HL-60 (cell line): ENCODE data around the gene MACROD2.

ENCODE experiments used
- DNase-seq, 2 experiments: peaks; one replicate each; pipeline ENCODE4 v3.0.0-alpha.2; 2010 to 2020; ENCODE audit warnings: low read depth in 1 of 2, low spot score in 1 of 2
- H3K27ac ChIP-seq: fragments of 250-450 bp; sonication (Bioruptor Pico); replicated peaks from 2 replicates; pipeline ENCODE4 v1.5.1; 2020; ENCODE audit warnings: mild to moderate bottlenecking, moderate library complexity
- H3K27me3 ChIP-seq: fragments of 250-450 bp; sonication (Bioruptor Pico); 2 replicates; pipeline ENCODE4 v1.5.1; 2021; ENCODE audit warnings: mild to moderate bottlenecking, moderate library complexity; ENCODE audit not compliant: insufficient read depth, poor library complexity, severe bottlenecking
- H3K4me3 ChIP-seq: replicated peaks from 2 replicates; pipeline ENCODE4 v1.5.1; 2011; ENCODE audit warnings: mild to moderate bottlenecking, control low read depth, low read length; ENCODE audit not compliant: insufficient read depth
- GABPA ChIP-seq: IDR thresholded peaks from 2 replicates; pipeline ENCODE4 v1.6.1; 2012; ENCODE audit warnings: low read depth
- POLR2AphosphoS5 ChIP-seq: IDR thresholded peaks from 2 replicates; pipeline ENCODE4 v1.6.1; 2012; ENCODE audit warnings: low read depth
- SPI1 ChIP-seq: IDR thresholded peaks from 2 replicates; pipeline ENCODE4 v1.6.1; 2012; ENCODE audit warnings: low read depth, mild to moderate bottlenecking, borderline replicate concordance
- TF ChIP-seq, protein P1 (sequence below): IDR thresholded peaks from 2 replicates; pipeline ENCODE4 v1.6.1; 2012; ENCODE audit warnings: low read depth; ENCODE audit not compliant: insufficient replicate concordance
- TF ChIP-seq, protein P2 (sequence below): IDR thresholded peaks from one replicate; pipeline ENCODE4 v1.5.1; 2011; ENCODE audit warnings: low read length, control low read depth, inconsistent platforms; ENCODE audit not compliant: insufficient read depth

Gene MACROD2

GRCh38 chr20:14632906-14633305, 637.6 kb downstream of the MACROD2 start:
- peak; percentile 6 to 80 for DNase-seq
- TF ChIP-seq, protein P1, sequence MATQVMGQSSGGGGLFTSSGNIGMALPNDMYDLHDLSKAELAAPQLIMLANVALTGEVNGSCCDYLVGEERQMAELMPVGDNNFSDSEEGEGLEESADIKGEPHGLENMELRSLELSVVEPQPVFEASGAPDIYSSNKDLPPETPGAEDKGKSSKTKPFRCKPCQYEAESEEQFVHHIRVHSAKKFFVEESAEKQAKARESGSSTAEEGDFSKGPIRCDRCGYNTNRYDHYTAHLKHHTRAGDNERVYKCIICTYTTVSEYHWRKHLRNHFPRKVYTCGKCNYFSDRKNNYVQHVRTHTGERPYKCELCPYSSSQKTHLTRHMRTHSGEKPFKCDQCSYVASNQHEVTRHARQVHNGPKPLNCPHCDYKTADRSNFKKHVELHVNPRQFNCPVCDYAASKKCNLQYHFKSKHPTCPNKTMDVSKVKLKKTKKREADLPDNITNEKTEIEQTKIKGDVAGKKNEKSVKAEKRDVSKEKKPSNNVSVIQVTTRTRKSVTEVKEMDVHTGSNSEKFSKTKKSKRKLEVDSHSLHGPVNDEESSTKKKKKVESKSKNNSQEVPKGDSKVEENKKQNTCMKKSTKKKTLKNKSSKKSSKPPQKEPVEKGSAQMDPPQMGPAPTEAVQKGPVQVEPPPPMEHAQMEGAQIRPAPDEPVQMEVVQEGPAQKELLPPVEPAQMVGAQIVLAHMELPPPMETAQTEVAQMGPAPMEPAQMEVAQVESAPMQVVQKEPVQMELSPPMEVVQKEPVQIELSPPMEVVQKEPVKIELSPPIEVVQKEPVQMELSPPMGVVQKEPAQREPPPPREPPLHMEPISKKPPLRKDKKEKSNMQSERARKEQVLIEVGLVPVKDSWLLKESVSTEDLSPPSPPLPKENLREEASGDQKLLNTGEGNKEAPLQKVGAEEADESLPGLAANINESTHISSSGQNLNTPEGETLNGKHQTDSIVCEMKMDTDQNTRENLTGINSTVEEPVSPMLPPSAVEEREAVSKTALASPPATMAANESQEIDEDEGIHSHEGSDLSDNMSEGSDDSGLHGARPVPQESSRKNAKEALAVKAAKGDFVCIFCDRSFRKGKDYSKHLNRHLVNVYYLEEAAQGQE: no peak
- TF ChIP-seq SPI1: peak; percentile 62; the same call in 1 of the 2 replicates
- Histone ChIP-seq H3K4me3 (no peak overlapping the region), H3K27ac (no peak overlapping the region), H3K27me3 (no peaks in the 10 kb centered on the region)

GRCh38 chr20:14633507-14633906, 638.2 kb downstream of the MACROD2 start:
- H3K27me3 ChIP-seq: no peaks in the 10 kb centered on the region
- H3K4me3 ChIP-seq: no peak overlapping the region
- no peak overlapping the region for H3K27ac ChIP-seq
- DNase-seq: no peak
- TF ChIP-seq, protein P2, sequence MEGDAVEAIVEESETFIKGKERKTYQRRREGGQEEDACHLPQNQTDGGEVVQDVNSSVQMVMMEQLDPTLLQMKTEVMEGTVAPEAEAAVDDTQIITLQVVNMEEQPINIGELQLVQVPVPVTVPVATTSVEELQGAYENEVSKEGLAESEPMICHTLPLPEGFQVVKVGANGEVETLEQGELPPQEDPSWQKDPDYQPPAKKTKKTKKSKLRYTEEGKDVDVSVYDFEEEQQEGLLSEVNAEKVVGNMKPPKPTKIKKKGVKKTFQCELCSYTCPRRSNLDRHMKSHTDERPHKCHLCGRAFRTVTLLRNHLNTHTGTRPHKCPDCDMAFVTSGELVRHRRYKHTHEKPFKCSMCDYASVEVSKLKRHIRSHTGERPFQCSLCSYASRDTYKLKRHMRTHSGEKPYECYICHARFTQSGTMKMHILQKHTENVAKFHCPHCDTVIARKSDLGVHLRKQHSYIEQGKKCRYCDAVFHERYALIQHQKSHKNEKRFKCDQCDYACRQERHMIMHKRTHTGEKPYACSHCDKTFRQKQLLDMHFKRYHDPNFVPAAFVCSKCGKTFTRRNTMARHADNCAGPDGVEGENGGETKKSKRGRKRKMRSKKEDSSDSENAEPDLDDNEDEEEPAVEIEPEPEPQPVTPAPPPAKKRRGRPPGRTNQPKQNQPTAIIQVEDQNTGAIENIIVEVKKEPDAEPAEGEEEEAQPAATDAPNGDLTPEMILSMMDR: no peak
- TF ChIP-seq SPI1 (no peak), GABPA (no peak), POLR2AphosphoS5 (no peak)
- TF ChIP-seq, protein P1: no peak

DNA sequence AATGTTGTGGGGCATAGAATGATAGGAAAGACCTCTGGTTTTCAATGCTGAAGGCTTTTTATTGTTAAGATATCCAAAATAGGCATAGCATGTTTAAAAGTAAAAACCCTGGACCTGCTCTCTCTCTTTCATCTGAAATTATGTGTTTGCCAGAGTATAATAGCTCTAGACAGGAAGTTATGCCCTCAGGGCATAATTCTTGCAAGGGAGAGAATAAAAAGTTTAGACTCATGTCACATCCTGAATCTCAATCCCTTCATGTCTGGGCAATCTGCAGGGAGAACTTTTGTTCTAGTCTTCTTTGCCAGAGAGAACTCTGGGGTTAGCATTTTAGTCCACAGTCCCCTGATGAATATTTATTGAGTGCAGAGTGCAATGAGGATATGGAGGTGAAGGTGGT, 639.3 kb downstream of the MACROD2 start:
- Histone ChIP-seq H3K27me3 (no peaks in the 10 kb centered on the region), H3K27ac (no peak overlapping the region), H3K4me3 (no peak overlapping the region)
- TF ChIP-seq POLR2AphosphoS5: no peak
- no peak for TF ChIP-seq GABPA
- TF ChIP-seq, protein P1: no peak
- DNase-seq: no peak

GRCh38 chr20:14637441-14637840, 642.1 kb downstream of the MACROD2 start:
- Histone ChIP-seq H3K4me3 (no peak overlapping the region), H3K27ac (no peak overlapping the region), H3K27me3 (no peaks in the 10 kb centered on the region)
- TF ChIP-seq POLR2AphosphoS5 (no peak), SPI1 (no peak), GABPA (no peak)
- TF ChIP-seq, protein P2: no peak
- TF ChIP-seq, protein P1: no peak
- no peak for DNase-seq
